Astrocyte of the cerebellum (primary cell): ENCODE measurements around the gene TOR4A.

Experiments used
- DNase-seq: peaks from one replicate; pipeline ENCODE4 v3.0.0-alpha.2; 2011; ENCODE audit warnings: low read depth
- H3K4me3 ChIP-seq: 2 replicates; pipeline ENCODE4 v1.5.1; 2011; ENCODE audit warnings: mild to moderate bottlenecking, low read depth, low read length, moderate library complexity
- CTCF ChIP-seq: IDR thresholded peaks from 2 replicates; pipeline ENCODE4 v1.5.1; 2012; ENCODE audit warnings: low read length, low read depth, moderate library complexity, mild to moderate bottlenecking; ENCODE audit errors: missing control alignments
- in situ Hi-C: cut with HindIII; loops from 2 replicates; pipeline ENCODE4 v1.10.0; 2017; ENCODE audit warnings: low sequenced_read_pairs

The TOR4A gene

GRCh38 chr9:137279741-137280473 lies 2.4 kb downstream of the TOR4A start:
- DNase-seq, result no peak
- in situ Hi-C loops, result no loop called here
- no peak for TF ChIP-seq CTCF
- H3K4me3 ChIP-seq, result no peak overlapping the region

- in situ Hi-C loops, result no loop called here
- DNase-seq, result no peak
- TF ChIP-seq CTCF, result peak; percentile 38
- H3K4me3 ChIP-seq, result no peak overlapping the region
These were observed 3.2 kb downstream of the TOR4A start for GRCh38 chr9:137280474-137281344.

GRCh38 chr9:137281345-137282116 lies 4.0 kb downstream of the TOR4A start:
- H3K4me3 ChIP-seq, result no peak overlapping the region
- in situ Hi-C loops, result no loop called here
- no peak for DNase-seq
- TF ChIP-seq CTCF, result no peak

- no peak for DNase-seq
- in situ Hi-C loops, result no loop called here
- no peak overlapping the region for H3K4me3 ChIP-seq
- TF ChIP-seq CTCF, result peak; percentile 69
These were observed 9.5 kb downstream of the TOR4A start for GRCh38 chr9:137286975-137287383.

- no peak overlapping the region for H3K4me3 ChIP-seq
- TF ChIP-seq CTCF, result no peak
- DNase-seq, result no peak
- in situ Hi-C loops, result no loop called here
These were observed 15.6 kb downstream of the TOR4A start for GRCh38 chr9:137293094-137293481.

GRCh38 chr9:137293482-137294090 lies 16.1 kb downstream of the TOR4A start:
- DNase-seq, result no peak
- H3K4me3 ChIP-seq, result no peak overlapping the region
- no peak for TF ChIP-seq CTCF
- in situ Hi-C loops, result no loop called here
